Testis (tissue), 2 donors: ENCODE results near the gene FARP1.

Experiments used
- CTCF ChIP-seq, 3 experiments: fragments of 450-650 bp in 2 of 3; fragments of 200-600 bp in 1 of 3; sonication (generic) in 1 of 3; IDR thresholded peaks; one replicate each; pipeline ENCODE4 v1.5.1; 2016 to 2019; ENCODE audit warnings: antibody characterized with exemption in 3 of 3, mild to moderate bottlenecking in 2 of 3, moderate library complexity in 1 of 3
- POLR2A ChIP-seq: fragments of 450-650 bp; IDR thresholded peaks from one replicate; pipeline ENCODE4 v1.6.1; 2017; ENCODE audit warnings: antibody characterized with exemption, mild to moderate bottlenecking, moderate library complexity

GRCh38 chr13:98450026-98450425 is 307.1 kb downstream of the FARP1 start:
- TF ChIP-seq POLR2A (no peak), CTCF (IDR thresholded peaks at IDR 0.05) (no peak)
